Measurements from ENCODE around the gene IGFALS.
A peak's percentile ranks its signal among the peaks of the same experiment; 100 is the strongest.

Gene IGFALS

DNA sequence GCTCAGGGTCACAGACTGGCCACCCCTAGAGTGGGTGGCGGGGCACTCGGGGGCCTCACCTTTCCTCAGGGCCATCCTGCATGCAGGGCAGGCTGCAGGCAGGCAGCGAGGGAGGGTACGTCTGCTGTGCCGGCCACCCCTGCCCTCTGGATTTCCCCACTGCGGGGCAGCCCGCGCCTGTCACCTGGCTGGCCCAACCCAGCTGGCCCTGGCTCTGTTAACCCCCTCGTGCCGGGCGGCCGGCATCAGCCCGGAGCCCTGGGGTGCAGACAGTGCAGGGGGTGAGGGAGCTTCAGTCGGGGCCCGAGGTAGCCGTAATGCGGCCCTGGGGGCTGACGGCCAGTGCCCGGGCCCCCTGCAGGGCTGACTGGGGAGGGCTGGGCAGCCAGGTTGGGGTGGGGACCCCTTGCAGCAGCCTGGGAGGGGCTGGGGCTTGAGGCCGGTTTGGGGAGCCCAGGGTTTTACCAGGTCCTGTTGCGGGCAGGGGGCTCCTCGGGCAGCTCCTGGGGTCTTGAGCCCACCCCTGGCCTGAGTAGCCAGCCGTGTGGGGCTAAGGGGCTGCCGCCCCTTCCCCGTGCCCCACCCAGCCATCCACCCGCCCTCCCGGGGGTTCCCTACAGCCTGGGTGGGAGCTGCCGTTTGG is at the start of gene IGFALS:
IGFALS (minus strand) TSS at position 128 of the 643 bp plus-strand sequence; CDS start at position 75, 53 bp downstream.
- no peak for DNase-seq

DNA sequence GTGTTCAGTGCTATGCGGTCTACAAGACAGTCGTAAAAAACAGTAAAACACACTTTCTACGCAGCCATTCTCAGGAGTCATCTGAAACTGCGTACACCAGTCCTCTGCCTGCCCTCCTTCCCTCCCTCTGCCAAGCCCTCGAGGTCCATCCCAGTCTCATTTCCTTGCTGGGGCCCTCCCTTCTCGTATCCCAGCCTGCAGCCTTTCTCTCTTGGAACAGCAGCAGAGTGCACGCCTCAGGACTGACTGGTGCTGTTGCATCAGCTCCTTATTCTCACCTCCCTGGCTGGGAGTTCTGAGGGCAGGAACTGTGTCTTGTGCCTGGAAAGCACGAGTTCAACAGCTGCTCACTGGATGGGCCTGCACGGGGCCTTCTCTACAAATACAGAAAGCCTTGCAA is 46.0 kb upstream of the IGFALS start:
- DNase-seq, result no peak

DNA sequence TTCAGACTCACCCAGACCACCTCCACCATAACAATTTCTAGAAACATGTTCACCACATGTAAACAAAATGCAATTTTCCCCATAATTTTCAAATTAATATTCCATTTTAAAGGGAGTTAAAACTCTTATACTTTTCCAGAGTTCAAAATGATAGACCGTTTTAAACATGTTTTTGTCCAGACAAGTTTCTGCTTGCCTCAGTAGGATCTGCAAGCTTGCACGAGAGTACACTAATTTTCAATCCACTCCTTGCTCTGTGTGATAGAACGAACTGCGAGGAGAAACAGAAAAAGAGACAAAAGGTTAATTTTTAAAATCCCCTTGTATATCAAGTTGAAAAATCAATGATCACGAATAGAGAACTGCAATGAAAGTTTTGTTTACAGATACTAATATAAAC is 40.6 kb upstream of the IGFALS start:
- DNase-seq, result no peak

GRCh38 chr16:1832838-1833454 is 39.4 kb upstream of the IGFALS start:
- no peak for DNase-seq

- no peak for DNase-seq
These were observed 37.9 kb upstream of the IGFALS start for GRCh38 chr16:1831186-1832075.

GRCh38 chr16:1830213-1830612 is 36.7 kb upstream of the IGFALS start:
- no peak for DNase-seq

DNA sequence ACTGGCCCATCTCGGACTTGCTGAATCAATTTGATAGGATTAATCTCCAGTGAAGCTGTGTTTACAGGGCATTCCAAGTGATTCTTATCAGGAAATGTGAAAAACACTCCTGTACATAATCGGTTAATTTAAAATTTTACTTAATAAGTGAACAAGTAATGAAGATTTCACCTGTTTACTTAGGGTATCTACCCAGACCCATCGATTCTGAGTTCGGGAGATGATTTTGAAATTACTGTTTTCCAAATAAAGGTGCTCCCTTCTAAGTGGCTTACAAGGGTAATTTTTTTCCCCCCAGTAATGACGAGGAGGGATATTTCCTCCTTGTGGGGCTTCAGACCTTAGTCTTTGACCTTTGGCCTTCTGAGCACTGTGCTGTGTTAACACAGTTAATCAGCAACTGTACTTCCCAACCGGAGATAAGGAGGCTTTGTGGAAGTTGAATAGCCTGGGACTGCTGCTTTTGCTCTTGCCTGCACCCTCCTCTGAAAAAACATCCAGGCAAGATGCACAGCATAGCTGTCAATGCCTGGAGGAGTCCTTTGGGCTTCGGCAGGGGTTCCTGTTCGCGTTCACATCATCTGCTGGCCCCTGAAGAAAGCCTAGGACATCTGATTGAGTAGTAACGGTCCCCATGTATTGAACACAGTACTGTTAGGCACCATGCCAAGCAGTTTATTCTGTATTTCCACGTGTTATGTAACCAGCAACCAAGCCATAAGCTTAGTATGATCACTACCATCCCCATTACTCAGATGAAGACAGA is 35.3 kb upstream of the IGFALS start:
- no peak for DNase-seq

DNA sequence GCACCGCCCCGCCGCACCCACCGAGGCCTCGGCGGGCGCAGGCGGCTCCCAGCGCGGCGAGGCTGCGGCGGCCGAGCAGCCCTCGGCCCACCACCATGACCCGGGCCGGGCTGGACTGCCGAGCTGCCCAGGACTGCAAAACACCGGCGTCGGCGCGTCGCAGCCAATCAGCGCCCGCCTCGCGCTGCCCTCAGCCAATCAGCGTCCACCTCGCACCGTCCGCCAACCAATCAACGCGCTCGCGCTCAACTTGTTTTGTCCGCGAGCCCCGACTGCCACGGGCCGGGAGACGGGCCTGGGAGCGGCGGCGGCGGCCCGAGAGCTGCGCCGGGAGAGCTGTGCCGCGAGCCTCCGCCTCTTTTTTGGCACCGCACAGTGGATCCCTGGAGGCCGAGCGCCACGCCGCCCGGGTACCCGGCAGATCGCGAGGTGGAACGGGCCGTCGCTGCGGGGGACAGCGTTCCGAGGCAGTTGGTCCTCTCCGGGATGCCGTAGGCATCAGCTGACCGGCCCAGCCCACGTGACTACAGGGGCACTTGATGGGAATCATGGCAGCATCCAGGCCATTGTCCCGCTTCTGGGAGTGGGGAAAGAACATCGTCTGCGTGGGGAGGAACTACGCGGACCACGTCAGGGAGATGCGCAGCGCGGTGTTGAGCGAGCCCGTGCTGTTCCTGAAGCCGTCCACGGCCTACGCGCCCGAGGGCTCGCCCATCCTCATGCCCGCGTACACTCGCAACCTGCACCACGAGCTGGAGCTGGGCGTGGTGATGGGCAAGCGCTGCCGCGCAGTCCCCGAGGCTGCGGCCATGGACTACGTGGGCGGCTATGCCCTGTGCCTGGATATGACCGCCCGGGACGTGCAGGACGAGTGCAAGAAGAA is 33.4 kb upstream of the IGFALS start, which contains the start of the genes FAHD1 and HAGH:
FAHD1 (plus strand) TSS at position 516 of the 883 bp plus-strand sequence; CDS start at position 549, 33 bp downstream.
HAGH (minus strand) TSS at position 135 of the 883 bp plus-strand sequence; CDS start at position 97, 38 bp downstream.
- DNase-seq, result peak; percentile 94

- peak; percentile 39 for DNase-seq
These were observed 32.6 kb upstream of the IGFALS start for GRCh38 chr16:1825864-1826690.

GRCh38 chr16:1825381-1825863 is 31.9 kb upstream of the IGFALS start:
- no peak for DNase-seq

- DNase-seq, result peak; percentile 40
These were observed 30.3 kb upstream of the IGFALS start for GRCh38 chr16:1823821-1824220.

DNA sequence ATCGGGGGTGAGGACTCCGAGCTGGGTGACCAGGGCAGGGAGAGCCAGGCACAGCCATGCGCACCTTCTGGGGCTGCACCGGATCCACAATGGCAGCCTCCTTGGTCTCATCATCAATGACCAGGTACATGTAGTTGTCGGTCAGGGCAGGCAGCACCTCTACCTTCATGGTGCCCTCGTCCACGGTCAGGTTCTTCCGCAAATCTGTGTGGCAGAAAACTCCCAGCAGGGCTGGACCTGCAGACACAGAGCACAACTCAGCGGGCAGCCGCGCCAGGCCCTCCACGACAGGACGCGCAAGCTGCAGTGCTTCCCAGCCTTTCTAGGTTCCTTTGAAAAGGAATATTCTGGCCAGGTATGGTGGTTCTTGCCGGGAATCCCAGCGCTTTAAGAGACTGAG is 29.3 kb upstream of the IGFALS start:
- DNase-seq, result no peak

GRCh38 chr16:1821861-1822611 is 28.5 kb upstream of the IGFALS start:
- DNase-seq, result no peak

- DNase-seq, result no peak
These were observed 27.4 kb upstream of the IGFALS start for GRCh38 chr16:1820946-1821290.

DNA sequence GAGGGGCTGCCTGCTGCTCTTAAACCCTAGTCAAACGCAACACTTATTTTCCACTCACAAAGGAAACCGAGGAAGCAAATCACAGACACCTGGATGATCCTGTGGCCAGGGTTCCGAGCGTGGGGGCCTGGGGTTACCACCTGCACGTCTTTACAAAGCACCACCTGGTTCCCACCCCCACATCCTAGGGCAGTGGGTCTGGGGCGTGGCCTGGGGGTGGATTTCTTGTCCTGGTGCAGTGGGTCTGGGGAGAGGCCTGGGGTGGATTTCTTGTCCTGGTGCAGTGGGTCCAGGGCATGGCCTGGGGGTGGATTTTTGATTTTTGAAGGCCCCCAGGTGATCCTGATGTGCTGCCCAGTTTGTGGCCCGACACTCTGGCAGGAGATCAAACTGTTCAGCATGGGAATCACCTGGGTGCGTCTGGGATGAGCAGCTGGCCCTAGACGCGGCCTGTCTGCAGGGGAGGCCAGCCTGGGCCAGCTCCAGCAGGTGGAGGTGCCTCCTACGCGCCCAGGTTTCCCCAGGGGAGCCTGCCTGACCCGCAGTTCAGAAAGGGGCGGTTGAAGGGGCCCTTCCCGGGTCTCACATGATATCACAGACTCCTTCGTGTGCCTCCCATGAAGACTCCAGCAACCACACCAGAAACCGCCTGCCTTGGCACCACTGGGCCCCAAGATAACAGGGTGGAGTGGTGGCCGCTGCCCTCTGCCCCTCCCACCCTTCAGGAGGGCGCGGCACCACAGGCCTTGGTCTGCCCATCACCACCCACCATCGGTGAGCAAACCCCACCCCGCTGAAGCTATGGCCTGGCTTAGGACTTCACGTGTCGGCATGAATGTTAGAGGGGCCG is 26.8 kb upstream of the IGFALS start:
- DNase-seq, result no peak

- no peak for DNase-seq
These were observed 26.1 kb upstream of the IGFALS start for GRCh38 chr16:1819611-1820010.

GRCh38 chr16:1818873-1819525 is 25.5 kb upstream of the IGFALS start:
- DNase-seq, result no peak

GRCh38 chr16:1818204-1818872 is 24.8 kb upstream of the IGFALS start:
- DNase-seq, result no peak

Measured in HCEC 1CT (cell line).